ENCODE data around the gene SNHG17. TPM values are rescaled to one million over a fixed set of nuclear protein-coding genes. Genes with fewer than 3 reads are reported as not detected.

Gene SNHG17
- total and polyA plus RNA-seq, 2 of the 4 experiments (the other 2 are of a cell fraction) = 5.4 to 38.2 TPM

DNA sequence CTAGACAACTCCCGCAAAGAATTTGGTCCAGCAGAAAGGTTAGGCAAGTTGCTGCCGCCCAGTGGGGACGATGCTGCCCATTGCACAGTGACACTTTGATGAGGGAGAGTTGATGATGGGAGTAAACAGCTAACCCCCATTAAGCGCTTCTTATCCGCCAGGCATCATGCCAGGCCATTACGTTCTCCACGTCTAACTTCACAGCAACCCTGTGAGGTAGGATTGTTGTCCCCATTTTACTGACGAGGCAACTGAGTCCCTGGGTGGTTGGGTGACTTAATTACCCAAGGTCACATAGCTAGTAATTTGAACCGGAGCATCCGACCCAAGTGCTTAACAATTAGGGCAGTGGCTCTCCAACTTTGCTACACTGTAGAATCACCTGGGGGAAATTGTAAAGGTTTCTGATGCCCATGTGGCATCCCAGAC lies 38.3 kb upstream of the SNHG17 start:
- intact Hi-C loops (cut with micrococcal nuclease) = no loop called here
- H2AFZ ChIP-seq (replicated peaks; ENCODE audit: low read length, poor library complexity) = peak overlapping the region; percentile 99
- no peak for ATAC-seq (ENCODE audit: low read depth)

More for the DNA sequence above, 38.3 kb upstream of the SNHG17 start:
- peak overlapping the region; percentile 48 for H3K9ac ChIP-seq (ENCODE audit: low read depth, low read length)
- H4K20me1 ChIP-seq (ENCODE audit: insufficient read depth, low read length) = peaks cover 45% of the 10 kb centered on the region
- 0 out of 2 replicates have a peak overlapping the region, but pooled peaks have one; percentile 4 for H3K56ac ChIP-seq (ENCODE audit: extremely low read depth, insufficient read depth, low read length)
- H3K14ac ChIP-seq (replicated peaks; ENCODE audit: low read depth, low read length) = peak overlapping the region; percentile 17
- no peaks in the 10 kb centered on the region; the same call in 1 of the 2 replicates for H3K27me3 ChIP-seq (ENCODE audit: control insufficient read depth, insufficient read depth, low read length)
- ChIA-PET POLR2A (ENCODE audit: unreplicated experiment) (no interaction called here), CTCF (interaction anchor here (0.8 to 1.6 kb wide), 4 partner anchors 19 to 27 kb away, joined by 3 read pairs; no protein-coding TSS in a partner anchor)
- H3K9me1 ChIP-seq (ENCODE audit: insufficient read depth, low read length) = no peaks in the 10 kb centered on the region; the same call in 1 of the 2 replicates
- H3K23ac ChIP-seq (ENCODE audit: low read depth, low read length) = peak overlapping the region; percentile 82; the same call in 1 of the 2 replicates
- in situ Hi-C loops (cut with MboI; ENCODE audit: low sequenced_read_pairs) = loop anchor here (10.0 to 25.0 kb wide), 2 partner anchors 61 to 264 kb away; partner anchors contain the start of gene ACTR5
- H2BK15ac ChIP-seq (ENCODE audit: low read depth, low read length) = no peak overlapping the region
- H3K36me3 ChIP-seq (ENCODE audit: control insufficient read depth, insufficient read depth, low read length) = no peaks in the 10 kb centered on the region
- H3K79me1 ChIP-seq (ENCODE audit: low read depth in 1 of 2, low read length in 2 of 2) = peaks cover 33 to 45% of the 10 kb centered on the region in 2 experiments
- WGBS, 2 experiments (ENCODE audit: extremely low coverage in 2 of 2, insufficient read length in 1 of 2) = no CpG with 5 or more reads among the region's 10 CpGs
- H2AK9ac ChIP-seq (replicated peaks; ENCODE audit: low read depth, low read length, poor library complexity) = peak overlapping the region; percentile 97
- peaks cover 2% of the 10 kb centered on the region for H3K4me1 ChIP-seq (ENCODE audit: control insufficient read depth, insufficient read depth, low read length)
- no peak overlapping the region for H2BK20ac ChIP-seq (ENCODE audit: low read depth, low read length)
- no peak overlapping the region; the same call in 1 of the 2 replicates for H3K27ac ChIP-seq (ENCODE audit: insufficient read depth, low read length)
- peak overlapping the region; percentile 62; the same call in 1 of the 2 replicates for H3K4ac ChIP-seq (ENCODE audit: low read depth, low read length)
- H3K4me3 ChIP-seq (ENCODE audit: insufficient read depth, low read depth, low read length) = peak overlapping the region; percentile 67
- no peak overlapping the region for H3K18ac ChIP-seq (ENCODE audit: low read depth, low read length)
- peak overlapping the region in 1 of 2 experiments; percentile 8; a peak in 1 of 4 replicates for H4K8ac ChIP-seq (ENCODE audit: low read depth in 2 of 2, low read length in 2 of 2)
- H2AK5ac ChIP-seq (ENCODE audit: low read depth, low read length) = peak overlapping the region; percentile 42; the same call in 1 of the 2 replicates
- TF ChIP-seq USF2 (IDR thresholded peaks at IDR 0.05; ENCODE audit: low read depth, low read length) (no peak), RCOR1 (IDR thresholded peaks at IDR 0.05; ENCODE audit: insufficient replicate concordance, low read length) (peak; percentile 71)
- no peak for DNase-seq
- H4K91ac ChIP-seq (ENCODE audit: insufficient read depth, low read depth, low read length) = no peak overlapping the region
- BruUV-seq (replicated peaks) = no TSS peak
- H3K9me3 ChIP-seq (ENCODE audit: control insufficient read depth, insufficient read depth, low read length) = no peaks in the 10 kb centered on the region
- dilution Hi-C loops (cut with HindIII; ENCODE audit: low sequenced_read_pairs, unreplicated experiment) = no loop called here
- peak overlapping the region; percentile 97 for H3K4me2 ChIP-seq (ENCODE audit: low read depth, low read length)
- no peak overlapping the region for H2BK120ac ChIP-seq (ENCODE audit: low read depth, low read length)
- H4K5ac ChIP-seq (ENCODE audit: low read depth, low read length) = no peak overlapping the region
- H2BK5ac ChIP-seq (ENCODE audit: low read depth, low read length, poor library complexity, severe bottlenecking) = no peak overlapping the region
